HepG2 (cell line): ENCODE results near the gene TXNIP. TPM values are rescaled to one million over a fixed set of nuclear protein-coding genes. Genes with fewer than 3 reads are reported as not detected.
A peak's percentile ranks its signal among the peaks of the same experiment; 100 is the strongest.

ENCODE experiments used
- ARNT2 ChIP-seq: sonication (generic); formaldehyde crosslinking; IDR thresholded peaks from 2 replicates; pipeline ENCODE4 v1.8.0; 2022; ENCODE audit warnings: mild to moderate bottlenecking, low read depth, missing genetic modification reagents, moderate library complexity
- BATF2 ChIP-seq: sonication (generic); formaldehyde crosslinking; IDR thresholded peaks from 2 replicates; pipeline ENCODE4 v1.8.0; 2022; ENCODE audit warnings: mild to moderate bottlenecking, missing genetic modification reagents, moderate library complexity
- ERF ChIP-seq: IDR thresholded peaks from 2 replicates; pipeline ENCODE4 v1.6.1; 2018; ENCODE audit warnings: missing biosample characterization, missing genetic modification reagents
- GATAD1 ChIP-seq: IDR thresholded peaks from 2 replicates; pipeline ENCODE4 v1.6.1; 2016; ENCODE audit warnings: missing genetic modification reagents, missing compliant biosample characterization
- GMEB1 ChIP-seq: sonication (generic); formaldehyde crosslinking; IDR thresholded peaks from 2 replicates; pipeline ENCODE4 v1.5.1; 2020; ENCODE audit warnings: missing genetic modification reagents, mild to moderate bottlenecking, borderline replicate concordance
- HNF4G ChIP-seq, 2 experiments: sonication (generic) in 1 of 2; formaldehyde crosslinking in 1 of 2; IDR thresholded peaks; 2 replicates each; pipeline versions ENCODE4 v1.4.0 to v1.6.1; 2011 to 2020; ENCODE audit warnings: borderline replicate concordance in 2 of 2, low read depth in 2 of 2, mild to moderate bottlenecking in 2 of 2, low read length in 1 of 2, missing genetic modification reagents in 1 of 2, moderate library complexity in 1 of 2
- IRF2 ChIP-seq: IDR thresholded peaks from 2 replicates; pipeline ENCODE4 v1.6.1; 2018; ENCODE audit warnings: missing genetic modification reagents, missing compliant biosample characterization
- MYPOP ChIP-seq: sonication (generic); formaldehyde crosslinking; IDR thresholded peaks from 2 replicates; pipeline ENCODE4 v1.8.1; 2023; ENCODE audit warnings: mild to moderate bottlenecking, moderate library complexity, missing genetic modification reagents
- NBN ChIP-seq: fragments of 450-650 bp; conservative IDR thresholded peaks from 2 replicates; pipeline ENCODE4 v1.6.1; 2017
- NR2F6 ChIP-seq, 2 experiments: IDR thresholded peaks; 2 replicates each; pipeline ENCODE4 v1.6.1; 2016; ENCODE audit warnings: antibody characterized with exemption in 1 of 2, mild to moderate bottlenecking in 1 of 2
- SMYD3 ChIP-seq: sonication (generic); formaldehyde crosslinking; IDR thresholded peaks from 2 replicates; pipeline ENCODE4 v1.8.1; 2023; ENCODE audit warnings: mild to moderate bottlenecking, missing genetic modification reagents
- TAF1 ChIP-seq: sonication (generic); formaldehyde crosslinking; IDR thresholded peaks from 2 replicates; pipeline ENCODE4 v1.4.0; 2020; ENCODE audit warnings: missing genetic modification reagents
- TFDP2 ChIP-seq: sonication (generic); formaldehyde crosslinking; IDR thresholded peaks from 2 replicates; pipeline ENCODE4 v1.4.0; 2020; ENCODE audit warnings: missing genetic modification reagents
- THAP11 ChIP-seq: IDR thresholded peaks from 2 replicates; pipeline ENCODE4 v1.6.1; 2016; ENCODE audit warnings: missing biosample characterization, missing genetic modification reagents
- ZBTB3 ChIP-seq: sonication (generic); formaldehyde crosslinking; IDR thresholded peaks from 2 replicates; pipeline ENCODE4 v1.4.0; 2020; ENCODE audit warnings: low read depth, mild to moderate bottlenecking, moderate library complexity, missing genetic modification reagents, borderline replicate concordance
- ZNF3 ChIP-seq: IDR thresholded peaks from 2 replicates; pipeline ENCODE4 v1.7.0; 2017; ENCODE audit warnings: inconsistent platforms
- ZNF646 ChIP-seq: sonication (generic); formaldehyde crosslinking; IDR thresholded peaks from 2 replicates; pipeline ENCODE4 v1.9.0; 2021; ENCODE audit warnings: mild to moderate bottlenecking, missing genetic modification reagents
- polyA plus RNA-seq, 8 experiments: library from polyadenylated mRNA; depleted of rRNA in 3 of 8; stranded (reverse) in 7 of 8; unstranded in 1 of 8; fragments of >200 nt; fragmentation: Illumina TruSeq in 4 of 8; extraction: Trizol in 4 of 8; gene quantifications; 2 replicates each; pipeline versions ENCODE4 v1.2.1 to v1.2.3, GENCODE V29; 2011 to 2016; ENCODE audit warnings: low read depth in 4 of 8, missing spikeins in 1 of 8, mixed read lengths in 1 of 8; ENCODE audit not compliant: insufficient read depth in 1 of 8
- total RNA-seq, 5 experiments: library from RNA; depleted of rRNA; stranded (reverse); fragments of >200 nt; fragmentation: Illumina TruSeq; extraction: Trizol; gene quantifications; 2 replicates each; pipeline ENCODE4 v1.2.3, GENCODE V29; 2016; ENCODE audit warnings: low read depth in 1 of 5

TXNIP gene
- total and polyA plus RNA-seq, 2 of the 13 experiments (the other 11 are each of a cell fraction or from before 2014, with no cell fraction given), result 24.4 to 237 TPM

GRCh38 chr1:145964328-145965118 is 31.9 kb downstream of the TXNIP start, which contains the start of the genes ANKRD34A and POLR3GL (continued):
- TF ChIP-seq BATF2 (CRISPR knock-in tag) (no peak), NBN (no peak), ZBTB3 (CRISPR knock-in tag) (no peak), HNF4G (IDR thresholded peaks at IDR 0.05; ENCODE audit: borderline replicate concordance, low read depth, low read length) (no peak), HNF4G (CRISPR knock-in tag; IDR thresholded peaks at IDR 0.05; ENCODE audit: borderline replicate concordance, low read depth) (no peak), NR2F6 (IDR thresholded peaks at IDR 0.05) (peak; percentile 13; the same call in 1 of the 2 replicates), NR2F6 (CRISPR knock-in tag; IDR thresholded peaks at IDR 0.05) (no peak), TAF1 (CRISPR knock-in tag) (peak; percentile 80), ZNF646 (CRISPR knock-in tag) (no peak), ZNF3 (CRISPR knock-in tag) (no peak), THAP11 (peak; percentile 75), SMYD3 (CRISPR knock-in tag) (no peak), GATAD1 (CRISPR knock-in tag) (peak; percentile 36; the same call in 1 of the 2 replicates), MYPOP (peak; percentile 55; the same call in 1 of the 2 replicates), ARNT2 (CRISPR knock-in tag) (0 out of 2 replicates have a peak, but pooled peaks have one; percentile 22), IRF2 (CRISPR knock-in tag) (peak; percentile 32; the same call in 1 of the 2 replicates), TFDP2 (CRISPR knock-in tag) (peak; percentile 59), ERF (CRISPR knock-in tag) (peak; percentile 61; the same call in 1 of the 2 replicates), GMEB1 (CRISPR knock-in tag) (peak; percentile 37; the same call in 1 of the 2 replicates)
